NCI-H524 treated with DMSO at 0.1 percent for 48 hours (cell line): ENCODE measurements around the gene FAM177A1.
"Not testable (repeated sequence)": the region's sequence is repeated elsewhere in the genome, so short reads cannot be mapped to it uniquely, and the experiment has no call there.

Experiments used
- DNase-seq: peaks from one replicate; lab custom pipeline; 2025; lab: John Stamatoyannopoulos, UW

The FAM177A1 gene

GRCh38 chr14:35046048-35046750, at the start of gene FAM177A1:
Gene FAM177A1, plus strand, starts transcription at chr14:35046272. Its CDS starts 192 bp downstream, at chr14:35046464.
- DNase-seq: peak; percentile 96

- peak; percentile 86 for DNase-seq
These were observed 48.3 kb upstream of the FAM177A1 start for GRCh38 chr14:34997762-34998161.

GRCh38 chr14:34999500-34999899, 46.6 kb upstream of the FAM177A1 start:
- no peak for DNase-seq

GRCh38 chr14:35001621-35002020, 44.5 kb upstream of the FAM177A1 start:
- no peak for DNase-seq

GRCh38 chr14:35004839-35005238, 41.2 kb upstream of the FAM177A1 start:
- DNase-seq: no peak

GRCh38 chr14:35016568-35016967, 29.5 kb upstream of the FAM177A1 start:
- no peak for DNase-seq

GRCh38 chr14:35020713-35021112, 25.4 kb upstream of the FAM177A1 start:
- no peak for DNase-seq

- DNase-seq: no peak
These were observed 17.6 kb upstream of the FAM177A1 start for GRCh38 chr14:35028435-35028834.

GRCh38 chr14:35032562-35032961, 13.5 kb upstream of the FAM177A1 start:
- no peak for DNase-seq

- DNase-seq: no peak
These were observed 11.6 kb upstream of the FAM177A1 start for GRCh38 chr14:35034440-35034833.

- DNase-seq: not testable (repeated sequence)
These were observed 11.0 kb upstream of the FAM177A1 start for GRCh38 chr14:35034944-35035554.

- DNase-seq: not testable (repeated sequence)
These were observed 7.8 kb upstream of the FAM177A1 start for GRCh38 chr14:35038312-35038711.

GRCh38 chr14:35042632-35043031, 3.4 kb upstream of the FAM177A1 start:
- DNase-seq: no peak

GRCh38 chr14:35043046-35043445, 3.0 kb upstream of the FAM177A1 start:
- DNase-seq: no peak

- DNase-seq: no peak
These were observed 904 bp upstream of the FAM177A1 start for GRCh38 chr14:35044939-35045797.

- DNase-seq: no peak
These were observed 349 bp upstream of the FAM177A1 start for GRCh38 chr14:35045798-35046047.

GRCh38 chr14:35046751-35047536, 872 bp downstream of the FAM177A1 start:
- DNase-seq: peak; percentile 32

GRCh38 chr14:35047976-35048513, 2.0 kb downstream of the FAM177A1 start:
- no peak for DNase-seq

GRCh38 chr14:35050652-35051051, 4.6 kb downstream of the FAM177A1 start:
- DNase-seq: no peak

- no peak for DNase-seq
These were observed 5.7 kb downstream of the FAM177A1 start for GRCh38 chr14:35051796-35052195.

- DNase-seq: no peak
These were observed 6.6 kb downstream of the FAM177A1 start for GRCh38 chr14:35052637-35053036.
